Measurements from ENCODE around the gene ZXDC. TPM values are rescaled to one million over a fixed set of nuclear protein-coding genes. Genes with fewer than 3 reads are reported as not detected.

The ZXDC gene
- total RNA-seq, 2 donors from 2014 or later, result 18.9 to 25.5 TPM

- Histone ChIP-seq H3K27me3 (no peaks in the 10 kb centered on the region), H3K27ac (no peak overlapping the region), H3K9me3 (no peaks in the 10 kb centered on the region), H3K4me1 (peaks cover 0 to 9% of the 10 kb centered on the region in 2 donors), H3K4me3 (peak overlapping the region in 1 of 2 donors; percentile 39), H3K36me3 (no peaks in the 10 kb centered on the region)
- no peak for DNase-seq (ENCODE audit: low spot score)
- TF ChIP-seq CTCF (IDR thresholded peaks at IDR 0.05), result no peak
Observed at GRCh38 chr3:126394977-126395321, 80.7 kb downstream of the ZXDC start.

- Histone ChIP-seq H3K9me3 (no peaks in the 10 kb centered on the region), H3K27me3 (no peaks in the 10 kb centered on the region), H3K36me3 (no peaks in the 10 kb centered on the region), H3K27ac (no peak within 1 kb of the TSS), H3K4me3 (peak within 1 kb of the TSS in 1 of 2 donors; percentile 39), H3K4me1 (peaks cover 0 to 11% of the 10 kb centered on the region in 2 donors)
- DNase-seq (ENCODE audit: low spot score), result no peak
- TF ChIP-seq CTCF (IDR thresholded peaks at IDR 0.05), result no peak
Observed at GRCh38 chr3:126394179-126394976, 81.3 kb downstream of the ZXDC start, which contains the start of gene CFAP100. TSS of gene CFAP100 (plus strand) at chr3:126394909. CDS start at chr3:126396001, 1,092 bp downstream.

- Histone ChIP-seq H3K27ac (no peak overlapping the region), H3K4me3 (no peak overlapping the region), H3K4me1 (peaks cover 0 to 17% of the 10 kb centered on the region in 2 donors), H3K36me3 (no peaks in the 10 kb centered on the region), H3K27me3 (no peaks in the 10 kb centered on the region), H3K9me3 (no peaks in the 10 kb centered on the region)
- no peak for DNase-seq (ENCODE audit: low spot score)
- TF ChIP-seq CTCF (IDR thresholded peaks at IDR 0.05), result no peak
Observed at GRCh38 chr3:126393563-126393962, 82.1 kb downstream of the ZXDC start.

- Histone ChIP-seq H3K4me3 (no peak overlapping the region), H3K27ac (no peak overlapping the region), H3K27me3 (no peaks in the 10 kb centered on the region), H3K4me1 (peaks cover 0 to 17% of the 10 kb centered on the region in 2 donors), H3K9me3 (no peaks in the 10 kb centered on the region), H3K36me3 (no peaks in the 10 kb centered on the region)
- no peak for DNase-seq (ENCODE audit: low spot score)
- no peak for TF ChIP-seq CTCF (IDR thresholded peaks at IDR 0.05)
Observed at GRCh38 chr3:126392246-126392645, 83.4 kb downstream of the ZXDC start.

- H3K4me3 ChIP-seq, result no peak overlapping the region
- H3K27ac ChIP-seq, result no peak overlapping the region
- no peaks in the 10 kb centered on the region for H3K27me3 ChIP-seq
- no peak for DNase-seq (ENCODE audit: low spot score)
- H3K36me3 ChIP-seq, result no peaks in the 10 kb centered on the region
- no peak for TF ChIP-seq CTCF (IDR thresholded peaks at IDR 0.05)
- H3K4me1 ChIP-seq, result peaks cover 0 to 17% of the 10 kb centered on the region in 2 donors
- no peaks in the 10 kb centered on the region for H3K9me3 ChIP-seq
Observed at GRCh38 chr3:126391631-126392030, 84.1 kb downstream of the ZXDC start.

Data from right atrium auricular region (tissue), 2 donors.